Measurements from ENCODE around the gene HLF.

DNA sequence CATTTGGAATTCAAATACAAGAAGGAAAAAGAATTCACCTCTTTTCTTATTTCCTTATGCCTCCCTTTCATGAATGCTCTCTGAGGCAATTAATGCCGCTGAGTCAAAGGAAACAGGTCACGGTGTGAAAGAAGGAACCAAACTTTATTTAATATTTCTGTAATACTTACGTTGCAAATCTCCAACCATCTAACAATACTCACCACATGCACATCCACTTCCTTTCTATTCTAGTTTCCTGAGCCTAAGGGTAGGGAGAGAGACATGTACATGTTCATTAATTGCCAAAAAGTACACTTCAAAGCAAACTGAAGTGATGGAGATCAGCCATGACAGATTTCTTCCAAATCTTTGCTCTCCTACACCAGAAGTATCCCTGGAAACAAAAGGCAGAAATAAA lies 47.9 kb upstream of the HLF start:
- TF ChIP-seq POLR2A (IDR thresholded peaks at IDR 0.05; ENCODE audit: low read depth, low read length) (no peak), RCOR1 (IDR thresholded peaks at IDR 0.05; ENCODE audit: insufficient replicate concordance, low read length) (no peak), RAD21 (IDR thresholded peaks at IDR 0.05; ENCODE audit: low read length) (no peak), SMC3 (IDR thresholded peaks at IDR 0.05; ENCODE audit: low read depth, low read length) (no peak), CEBPB (IDR thresholded peaks at IDR 0.05; ENCODE audit: low read depth, low read length) (no peak)
- TF ChIP-seq, protein P1, sequence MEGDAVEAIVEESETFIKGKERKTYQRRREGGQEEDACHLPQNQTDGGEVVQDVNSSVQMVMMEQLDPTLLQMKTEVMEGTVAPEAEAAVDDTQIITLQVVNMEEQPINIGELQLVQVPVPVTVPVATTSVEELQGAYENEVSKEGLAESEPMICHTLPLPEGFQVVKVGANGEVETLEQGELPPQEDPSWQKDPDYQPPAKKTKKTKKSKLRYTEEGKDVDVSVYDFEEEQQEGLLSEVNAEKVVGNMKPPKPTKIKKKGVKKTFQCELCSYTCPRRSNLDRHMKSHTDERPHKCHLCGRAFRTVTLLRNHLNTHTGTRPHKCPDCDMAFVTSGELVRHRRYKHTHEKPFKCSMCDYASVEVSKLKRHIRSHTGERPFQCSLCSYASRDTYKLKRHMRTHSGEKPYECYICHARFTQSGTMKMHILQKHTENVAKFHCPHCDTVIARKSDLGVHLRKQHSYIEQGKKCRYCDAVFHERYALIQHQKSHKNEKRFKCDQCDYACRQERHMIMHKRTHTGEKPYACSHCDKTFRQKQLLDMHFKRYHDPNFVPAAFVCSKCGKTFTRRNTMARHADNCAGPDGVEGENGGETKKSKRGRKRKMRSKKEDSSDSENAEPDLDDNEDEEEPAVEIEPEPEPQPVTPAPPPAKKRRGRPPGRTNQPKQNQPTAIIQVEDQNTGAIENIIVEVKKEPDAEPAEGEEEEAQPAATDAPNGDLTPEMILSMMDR (conservative IDR thresholded peaks at IDR 0.05; ENCODE audit: low read depth, low read length): no peak
- TF ChIP-seq, protein P2, sequence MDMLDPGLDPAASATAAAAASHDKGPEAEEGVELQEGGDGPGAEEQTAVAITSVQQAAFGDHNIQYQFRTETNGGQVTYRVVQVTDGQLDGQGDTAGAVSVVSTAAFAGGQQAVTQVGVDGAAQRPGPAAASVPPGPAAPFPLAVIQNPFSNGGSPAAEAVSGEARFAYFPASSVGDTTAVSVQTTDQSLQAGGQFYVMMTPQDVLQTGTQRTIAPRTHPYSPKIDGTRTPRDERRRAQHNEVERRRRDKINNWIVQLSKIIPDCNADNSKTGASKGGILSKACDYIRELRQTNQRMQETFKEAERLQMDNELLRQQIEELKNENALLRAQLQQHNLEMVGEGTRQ (IDR thresholded peaks at IDR 0.05; ENCODE audit: low read depth, low read length): no peak

All from IMR-90 (cell line).